Skin epidermis (tissue), 12 donors: Measurements from ENCODE around the gene JAG2.
A peak's percentile ranks its signal among the peaks of the same experiment; 100 is the strongest.

ENCODE experiments used
- H3K27ac ChIP-seq, 21 experiments: fragments of 200-600 bp; sonication (generic) in 11 of 21; one replicate each; pipeline ENCODE4 v1.5.0; 2020; ENCODE audit warnings: mild to moderate bottlenecking in 3 of 21, inconsistent platforms in 2 of 21, moderate library complexity in 2 of 21
- H3K4me3 ChIP-seq, 7 experiments: fragments of 200-600 bp; sonication (generic) in 2 of 7; one replicate each; pipeline ENCODE4 v1.5.0; 2020; ENCODE audit warnings: inconsistent platforms in 2 of 7, mild to moderate bottlenecking in 2 of 7, moderate library complexity in 1 of 7

The JAG2 gene

GRCh38 chr14:105168496-105168978 lies at the start of gene JAG2:
TSS of gene JAG2 (minus strand) at chr14:105168776. CDS start at chr14:105168420, 356 bp downstream.
- Histone ChIP-seq H3K4me3 (peak within 1 kb of the TSS; percentile 29 to 52 (median 42)), H3K27ac (peak within 1 kb of the TSS in 10 of 21 experiments; percentile 13 to 82 (median 55))

DNA sequence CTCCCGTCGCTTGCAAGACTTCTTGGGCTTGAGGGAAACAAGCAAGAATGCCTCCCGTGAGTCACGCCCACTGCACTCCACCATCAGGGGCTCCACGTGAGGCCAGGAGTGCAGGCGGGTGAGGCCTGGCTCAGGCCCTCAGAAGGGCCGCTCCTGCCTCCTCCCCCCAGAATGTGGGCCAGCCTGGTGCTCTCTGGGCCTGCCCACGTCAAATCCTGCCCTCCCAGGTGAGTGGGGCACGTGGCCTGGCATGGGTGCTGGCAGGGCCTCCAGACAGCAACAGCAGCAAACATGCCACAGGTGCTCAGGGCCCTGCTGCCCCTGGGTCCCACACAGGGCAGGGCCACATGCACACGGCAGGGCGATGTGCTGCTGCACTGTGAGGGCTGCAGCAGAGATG lies 49.2 kb upstream of the JAG2 start:
- no peak overlapping the region for H3K27ac ChIP-seq
- no peak overlapping the region for H3K4me3 ChIP-seq

DNA sequence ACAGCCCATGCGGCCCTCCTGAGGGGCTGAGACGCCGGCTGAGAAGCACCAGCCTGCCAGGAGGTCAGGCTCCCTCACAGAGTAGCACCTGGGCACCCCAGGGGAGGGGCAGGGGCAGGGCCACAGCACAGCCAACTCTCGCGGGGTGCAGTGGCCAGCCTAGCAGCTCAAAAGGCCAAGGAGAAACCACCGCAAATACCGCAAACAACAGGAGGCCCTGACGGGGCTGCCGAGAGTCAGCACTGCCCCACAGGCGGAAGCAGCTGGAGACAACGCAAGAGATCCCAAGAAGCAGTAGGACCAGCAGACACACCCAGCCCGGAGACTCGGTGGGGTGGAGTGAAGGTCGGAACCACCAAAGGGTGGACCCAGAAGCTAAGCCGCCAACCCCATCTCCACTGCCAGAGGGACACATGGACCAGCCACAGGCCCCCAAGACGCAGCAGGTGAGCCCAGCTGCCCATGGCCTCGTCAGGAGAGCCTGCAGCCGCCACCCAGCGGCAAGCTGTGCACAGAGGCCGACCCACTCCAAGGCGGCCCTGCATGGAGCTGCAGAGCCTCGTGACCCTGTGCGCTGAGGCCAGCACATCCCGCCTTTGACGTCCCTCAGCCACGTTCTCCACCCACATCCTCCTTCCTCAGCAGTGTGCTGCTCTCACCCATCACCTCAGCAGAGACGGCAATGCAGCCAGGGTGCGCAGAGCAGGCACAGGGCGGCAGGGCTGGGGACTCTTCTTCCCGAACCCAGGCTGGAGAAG lies 48.1 kb upstream of the JAG2 start:
- no peak overlapping the region for H3K4me3 ChIP-seq
- no peak overlapping the region for H3K27ac ChIP-seq

GRCh38 chr14:105215602-105216001 lies 47.0 kb upstream of the JAG2 start:
- Histone ChIP-seq H3K27ac (no peak overlapping the region), H3K4me3 (no peak overlapping the region)

GRCh38 chr14:105214324-105214915 lies 45.8 kb upstream of the JAG2 start:
- no peak overlapping the region for H3K4me3 ChIP-seq
- no peak overlapping the region for H3K27ac ChIP-seq

DNA sequence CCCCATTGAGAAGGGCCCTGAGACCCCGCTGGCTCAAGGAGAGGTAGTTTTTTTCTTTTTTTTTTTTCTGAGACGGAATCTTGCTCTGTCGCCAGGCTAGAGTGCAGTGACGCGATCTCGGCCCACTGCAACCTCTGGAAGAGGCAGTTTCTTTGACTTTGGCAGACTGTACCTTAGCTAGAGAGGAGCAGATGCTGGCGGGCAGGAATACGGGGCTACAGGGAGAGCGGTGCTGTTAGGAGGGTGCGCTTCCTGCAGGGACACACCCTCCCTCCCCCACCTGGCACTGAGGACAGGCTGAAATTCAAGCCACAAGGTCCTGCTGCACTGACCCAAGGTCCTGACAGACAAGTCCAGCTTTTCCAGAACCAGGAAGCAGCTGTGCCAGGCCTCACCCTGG lies 44.8 kb upstream of the JAG2 start:
- no peak overlapping the region for H3K27ac ChIP-seq
- no peak overlapping the region for H3K4me3 ChIP-seq

DNA sequence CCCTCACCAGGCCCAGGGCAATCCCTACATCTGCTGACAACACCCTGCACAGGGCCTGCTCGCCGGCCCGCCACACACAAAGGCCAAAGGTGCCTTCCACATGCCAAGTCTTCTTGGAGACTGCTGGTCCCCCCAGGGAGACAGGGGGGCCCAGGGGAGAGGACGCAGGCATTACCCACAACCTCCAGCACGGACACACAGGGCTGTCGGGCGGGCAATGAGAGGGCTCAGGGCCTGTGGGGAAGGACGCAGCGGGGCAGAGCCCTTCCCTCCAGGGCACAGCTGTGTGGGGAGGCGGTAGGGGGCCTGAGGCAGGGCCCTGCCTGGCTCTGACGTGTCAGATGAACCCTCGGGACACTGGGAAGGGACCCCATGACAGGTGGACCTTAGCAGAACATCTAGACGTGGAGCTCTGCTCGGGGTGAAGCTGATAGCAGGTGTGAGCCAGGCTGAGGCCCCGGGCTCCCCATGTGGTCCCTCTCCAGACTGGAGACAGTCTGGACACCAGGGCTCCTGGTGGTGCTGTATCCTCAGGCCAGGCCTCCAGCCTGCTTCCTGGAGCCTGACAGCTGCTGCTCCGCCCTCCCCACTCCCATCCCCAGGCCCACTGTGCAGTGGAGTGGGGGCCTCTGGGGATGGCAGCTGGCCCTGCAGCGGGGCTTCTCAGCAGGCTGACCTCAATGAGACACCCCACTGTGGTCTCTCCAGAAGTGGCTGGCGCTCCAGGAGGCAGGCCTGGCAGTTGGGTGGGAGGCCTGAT lies 44.1 kb upstream of the JAG2 start:
- Histone ChIP-seq H3K27ac (no peak overlapping the region), H3K4me3 (no peak overlapping the region)

DNA sequence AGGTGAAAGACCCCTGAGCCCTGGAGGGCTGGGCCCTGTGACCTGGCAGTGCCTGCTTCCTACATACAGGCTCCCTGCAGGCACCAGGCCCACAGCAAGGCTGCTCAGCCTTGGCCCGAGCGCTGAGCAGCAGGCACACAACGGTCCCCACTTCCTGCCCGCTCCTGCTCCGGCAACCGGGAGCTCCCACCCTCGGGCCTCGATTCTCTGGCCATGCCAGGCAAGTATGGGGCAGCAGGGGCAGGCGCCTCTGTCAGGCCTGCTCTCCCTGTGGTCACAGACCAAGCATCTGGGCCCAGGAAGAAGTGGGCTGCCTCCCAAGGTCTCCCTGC lies 43.1 kb upstream of the JAG2 start:
- Histone ChIP-seq H3K4me3 (no peak overlapping the region), H3K27ac (no peak overlapping the region)

DNA sequence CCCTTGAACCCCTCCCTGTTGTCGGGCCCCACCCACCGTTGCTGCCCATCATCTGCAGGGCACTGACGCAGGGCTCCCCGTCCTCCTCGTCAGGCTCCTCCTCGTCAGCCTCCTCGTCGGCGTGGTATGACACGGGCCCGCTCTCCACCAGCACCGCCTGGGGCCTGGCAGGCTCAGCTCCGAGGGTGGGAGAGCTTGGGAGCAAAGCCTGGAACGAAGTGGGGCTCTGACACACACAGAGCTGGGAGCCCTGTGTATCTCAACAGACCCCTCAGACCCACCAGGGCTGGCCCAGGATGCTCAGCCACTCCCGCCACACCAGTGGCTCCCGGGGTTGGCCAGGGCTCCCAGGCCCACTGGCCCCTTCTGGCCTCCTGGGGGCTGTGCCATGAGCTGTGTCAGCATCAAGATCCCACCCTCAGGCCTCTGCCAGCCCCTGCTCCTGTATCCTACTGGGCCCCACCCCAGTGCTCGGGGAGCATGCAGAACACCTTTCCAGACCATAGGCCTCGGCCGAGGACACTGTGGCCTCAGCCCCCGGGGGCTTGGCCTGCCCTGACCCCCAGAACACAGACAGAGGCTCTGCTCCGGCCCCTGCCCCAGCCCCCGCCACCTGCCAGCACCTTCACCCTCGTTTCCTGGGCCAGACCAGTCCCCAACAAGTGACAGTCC lies 42.6 kb upstream of the JAG2 start:
- H3K27ac ChIP-seq = no peak overlapping the region
- H3K4me3 ChIP-seq = no peak overlapping the region

DNA sequence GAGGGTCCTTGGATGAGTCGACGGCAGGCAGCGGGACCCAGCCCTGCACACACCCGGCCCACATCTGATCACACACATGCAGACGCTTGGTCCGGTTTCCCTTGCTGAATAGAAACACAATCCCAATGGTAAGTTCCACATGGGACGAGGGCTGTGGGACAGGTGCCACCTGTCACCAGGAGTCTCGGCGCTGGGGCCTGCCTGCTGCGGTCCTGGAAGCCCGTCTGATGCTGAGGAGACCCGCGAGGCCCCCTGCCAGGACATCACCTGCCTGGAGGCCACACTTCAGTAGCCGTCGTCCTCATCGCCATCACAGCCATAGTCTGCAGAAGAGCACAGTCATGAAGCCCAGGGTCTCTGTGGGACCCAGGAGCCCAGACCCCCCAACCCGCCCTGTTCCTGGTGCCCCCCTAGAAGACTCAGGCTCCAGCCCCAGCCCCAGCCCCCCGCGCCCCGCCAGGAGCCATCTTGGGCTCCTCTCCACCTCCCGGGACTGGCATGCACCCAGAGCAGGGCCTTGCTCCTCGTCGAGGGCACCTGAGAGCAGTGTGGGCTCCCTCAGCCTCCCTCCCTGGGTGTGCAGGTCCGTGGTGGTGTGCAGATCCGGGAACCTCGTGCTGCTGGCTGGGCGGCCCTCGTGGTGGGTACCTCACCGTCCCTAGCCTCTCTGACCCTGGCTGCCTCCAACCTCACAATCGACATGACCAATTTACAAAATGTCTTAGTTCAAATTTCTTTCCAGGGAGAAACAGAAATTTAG lies 41.9 kb upstream of the JAG2 start:
- Histone ChIP-seq H3K4me3 (no peak overlapping the region), H3K27ac (no peak overlapping the region)

- H3K4me3 ChIP-seq = no peak overlapping the region
- H3K27ac ChIP-seq = no peak overlapping the region
Measured at GRCh38 chr14:105209646-105210045, 41.1 kb upstream of the JAG2 start.

GRCh38 chr14:105209091-105209490 lies 40.5 kb upstream of the JAG2 start:
- no peak overlapping the region for H3K27ac ChIP-seq
- H3K4me3 ChIP-seq = no peak overlapping the region

- Histone ChIP-seq H3K27ac (no peak overlapping the region), H3K4me3 (no peak overlapping the region)
Measured at GRCh38 chr14:105208738-105209075, 40.1 kb upstream of the JAG2 start.

DNA sequence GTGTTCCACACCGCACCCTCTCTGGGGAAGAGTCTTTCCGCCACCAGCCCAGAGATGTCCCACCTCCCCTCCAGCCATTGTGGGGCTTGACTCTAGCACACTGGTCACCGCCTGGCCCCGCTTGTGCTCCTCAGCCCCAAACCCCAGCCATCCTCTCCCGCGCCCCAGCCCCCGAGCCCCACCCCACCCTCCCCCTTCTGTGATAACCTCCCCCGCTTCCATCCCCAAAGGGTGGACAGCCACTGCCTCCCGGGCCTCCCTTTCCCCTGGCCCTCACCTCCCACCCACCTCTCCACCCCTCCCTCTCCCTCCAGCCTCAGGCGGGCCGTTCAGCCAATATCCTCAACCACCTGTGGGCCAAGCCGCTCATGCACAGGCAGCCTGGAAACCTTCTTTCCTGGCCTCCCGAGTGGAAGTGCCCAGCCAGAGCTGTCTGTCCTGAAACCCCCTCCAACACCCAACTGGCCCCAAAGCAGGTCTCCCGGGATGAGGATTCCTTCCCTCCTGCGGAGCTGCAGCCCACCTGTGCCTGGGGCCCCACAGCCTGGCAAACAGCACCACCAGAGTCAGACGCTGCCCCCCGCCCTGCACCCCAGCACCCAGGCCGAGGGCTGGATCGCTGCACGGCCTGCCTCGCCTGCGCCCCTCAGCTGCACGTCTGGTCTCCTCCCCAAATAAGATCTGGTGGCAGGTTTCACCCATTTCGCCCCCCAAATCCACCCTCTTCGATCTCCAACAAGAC lies 39.6 kb upstream of the JAG2 start:
- Histone ChIP-seq H3K4me3 (no peak overlapping the region), H3K27ac (no peak overlapping the region)

- Histone ChIP-seq H3K4me3 (no peak overlapping the region), H3K27ac (no peak overlapping the region)
Measured at GRCh38 chr14:105207460-105207901, 38.9 kb upstream of the JAG2 start.

GRCh38 chr14:105206873-105207272 lies 38.3 kb upstream of the JAG2 start:
- no peak overlapping the region for H3K4me3 ChIP-seq
- H3K27ac ChIP-seq = no peak overlapping the region

DNA sequence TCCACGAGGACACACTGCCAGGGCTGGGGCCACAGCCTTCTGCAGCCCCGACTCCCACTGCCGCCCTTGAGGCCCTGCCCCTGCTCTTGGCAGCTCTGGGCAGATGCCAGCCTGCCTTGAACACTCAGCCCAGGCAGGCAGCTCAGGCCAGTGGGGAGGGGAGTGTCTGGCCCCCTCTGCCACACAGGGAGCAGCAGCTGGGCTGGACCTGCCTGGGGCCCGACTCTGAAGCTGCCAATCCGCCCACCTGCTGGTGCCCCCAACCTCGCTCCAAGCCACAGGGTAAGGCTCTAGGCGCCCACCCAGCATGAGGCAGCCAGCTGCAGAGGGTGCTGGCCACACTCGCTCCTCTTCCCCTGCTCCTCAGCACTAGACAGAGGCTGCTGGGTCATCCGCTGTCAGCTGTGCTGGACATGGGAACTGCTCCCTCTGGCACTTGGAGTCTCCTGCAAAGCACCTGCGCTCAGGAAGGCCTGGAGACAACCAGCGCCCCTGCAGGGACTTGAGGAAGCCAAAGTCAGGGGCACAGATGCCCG lies 37.2 kb upstream of the JAG2 start:
- H3K27ac ChIP-seq = peak overlapping the region in 2 of 21 experiments; percentile 17 to 26
- no peak overlapping the region for H3K4me3 ChIP-seq

DNA sequence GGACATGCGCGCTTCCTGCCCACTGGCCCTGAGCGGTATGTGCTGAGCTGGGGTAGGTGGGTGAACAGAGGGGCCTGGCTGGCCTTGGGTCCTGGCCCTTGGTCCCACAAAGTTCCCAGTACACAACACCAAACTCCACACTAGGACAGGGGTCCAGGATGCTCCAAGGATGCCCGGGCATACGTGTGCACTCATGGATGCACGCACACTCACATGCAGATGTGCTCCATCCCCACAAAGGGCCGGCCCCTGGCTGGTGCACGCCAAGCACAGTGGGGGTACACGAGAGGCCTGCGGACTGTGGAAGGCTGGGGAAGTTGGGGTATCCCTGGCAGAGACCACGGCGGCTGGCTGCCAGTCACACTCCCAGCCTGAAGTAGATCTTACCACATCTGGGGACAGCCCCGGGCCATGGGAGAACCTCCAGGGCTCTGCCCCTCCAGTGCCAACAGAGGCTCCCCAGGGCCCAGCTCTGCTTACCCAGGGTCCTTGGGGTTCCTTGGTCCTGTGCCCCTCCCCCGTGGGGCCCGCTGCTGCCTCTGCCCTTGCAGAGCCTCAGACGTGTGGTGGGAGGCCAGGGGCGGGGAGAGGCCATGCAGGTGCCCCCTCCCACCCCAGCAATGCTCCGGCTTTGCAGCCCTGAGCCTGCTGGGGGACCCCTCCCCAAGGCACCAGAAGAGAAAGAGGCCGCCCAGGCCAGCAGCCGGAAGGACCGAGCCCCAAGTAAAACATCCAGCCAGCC lies 36.5 kb upstream of the JAG2 start:
- H3K27ac ChIP-seq = peak overlapping the region in 2 of 21 experiments; percentile 17 to 26
- no peak overlapping the region for H3K4me3 ChIP-seq
